Left cardiac atrium (tissue), 4 donors: ENCODE measurements around the gene RASA3. TPM values are rescaled to one million over a fixed set of nuclear protein-coding genes. Genes with fewer than 3 reads are reported as not detected.
"Not testable (repeated sequence)": the region's sequence is repeated elsewhere in the genome, so short reads cannot be mapped to it uniquely, and the experiment has no call there.

Source experiments
- ATAC-seq, 2 donors: fragments of 200-7000 bp; cut with Tn5 transposase; one replicate each; pipeline ENCODE4 v1.9.1; 2020; ENCODE audit warnings: mild to moderate bottlenecking in 2 of 2, moderate library complexity in 2 of 2
- DNase-seq: peaks from one replicate; pipeline ENCODE4 v3.0.0-alpha.2; 2020
- intact Hi-C, 2 donors: fragments of 100-400 bp; cut with DNase I; formaldehyde crosslinking; loops; one replicate each; pipeline versions ENCODE4 v1.14.1 to v1.15.1; 2022 to 2023
- total RNA-seq, 2 donors: library from RNA; stranded (reverse); fragmentation: NEBNext Ultra II Directional; extraction: Animal tissue kit (Norgen Biotek cat#: 25700); gene quantifications; one replicate each; pipeline ENCODE4 v1.2.1, GENCODE V29; 2021
- donor health status: DM: no; HTN: yes; CAD: no.
- donor health status: DM: no; HTN: yes; CAD: no; lungs with severe emphysema.
- donor health status: DM: yes; HTN: yes; CAD: no.
- donor health status: Dilated cardiomyopathy.

RASA3 gene
- total RNA-seq, 2 donors from 2014 or later, result 19.9 to 20.1 TPM

DNA sequence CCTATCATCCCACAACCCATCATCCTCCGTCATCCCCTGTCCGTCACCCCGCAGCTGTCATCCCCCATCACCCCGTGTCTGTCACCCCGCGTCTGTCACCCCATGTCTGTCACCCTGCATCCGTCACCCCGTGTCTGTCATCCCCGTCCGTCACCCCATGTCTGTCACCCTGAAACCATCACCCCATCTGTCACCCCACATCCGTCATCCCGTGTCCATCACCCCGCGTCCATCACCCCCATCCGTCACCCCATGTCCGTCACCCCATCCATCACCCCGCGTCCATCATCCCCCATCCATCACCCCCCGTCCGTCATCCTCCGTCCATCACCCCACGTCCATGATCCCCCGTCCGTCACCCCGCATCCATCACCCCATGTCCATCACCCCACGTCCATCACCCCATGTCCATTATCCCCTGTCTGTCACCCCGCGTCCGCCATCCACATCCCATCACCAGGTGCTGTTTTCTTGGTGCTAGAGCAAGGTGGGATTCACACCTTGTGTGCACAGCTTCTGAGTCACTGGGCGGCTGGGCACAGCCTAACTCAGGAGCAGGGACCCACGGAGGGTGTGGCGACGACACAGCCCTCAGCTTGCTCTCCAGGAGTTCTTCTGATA, 24.2 kb downstream of the RASA3 start:
- intact Hi-C loops, result no loop called here
- ATAC-seq, result no peak
- peak; percentile 17 for DNase-seq

- ATAC-seq (peak; percentile 49 to 84), DNase-seq (peak; percentile 60)
- intact Hi-C loops, result no loop called here
Measured at GRCh38 chr13:114107686-114108081, 24.7 kb downstream of the RASA3 start.

- intact Hi-C loops, result no loop called here
- DNase-seq (peak; percentile 10), ATAC-seq (no peak)
Measured at GRCh38 chr13:114106991-114107685, 25.3 kb downstream of the RASA3 start.

GRCh38 chr13:114106526-114106925, 25.9 kb downstream of the RASA3 start:
- ATAC-seq (no peak), DNase-seq (no peak)
- intact Hi-C loops, result no loop called here

DNA sequence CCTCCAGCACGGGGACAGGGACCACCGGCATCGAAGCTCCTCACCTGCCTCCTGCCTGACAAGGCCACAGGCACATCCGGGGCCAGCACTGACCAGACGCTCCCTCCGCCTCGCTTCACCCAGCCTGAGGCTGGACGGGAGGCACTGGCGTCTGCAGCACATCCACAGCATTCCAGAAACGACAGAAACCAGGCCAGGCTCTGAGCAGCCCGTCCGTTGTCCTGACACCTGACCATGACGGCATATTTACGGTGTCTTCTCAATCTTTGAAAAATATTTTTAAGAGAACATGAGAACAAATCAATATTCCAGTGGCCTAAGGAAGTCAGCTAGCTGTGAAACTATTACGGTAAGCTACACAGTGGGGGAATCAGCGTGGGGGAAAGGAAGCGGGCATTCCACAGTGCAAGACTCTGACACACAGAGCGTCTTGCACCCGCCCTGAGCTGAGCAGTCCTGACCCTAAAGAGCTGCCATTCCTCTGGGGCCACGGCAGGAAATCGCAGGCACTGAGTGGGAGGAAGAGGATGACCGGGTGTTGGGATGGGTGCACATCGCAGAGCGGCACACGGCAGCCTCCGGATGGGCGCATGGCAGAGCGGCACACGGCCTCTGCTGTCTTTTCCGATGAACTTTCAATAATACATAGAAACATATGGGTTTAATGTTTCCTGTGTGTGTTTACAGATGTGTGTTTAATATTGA, 26.8 kb downstream of the RASA3 start:
- DNase-seq (peak; percentile 23), ATAC-seq (no peak)
- intact Hi-C loops, result no loop called here

- intact Hi-C loops, result no loop called here
- ATAC-seq (no peak), DNase-seq (peak; percentile 17)
Measured at GRCh38 chr13:114104655-114105520, 27.5 kb downstream of the RASA3 start.

DNA sequence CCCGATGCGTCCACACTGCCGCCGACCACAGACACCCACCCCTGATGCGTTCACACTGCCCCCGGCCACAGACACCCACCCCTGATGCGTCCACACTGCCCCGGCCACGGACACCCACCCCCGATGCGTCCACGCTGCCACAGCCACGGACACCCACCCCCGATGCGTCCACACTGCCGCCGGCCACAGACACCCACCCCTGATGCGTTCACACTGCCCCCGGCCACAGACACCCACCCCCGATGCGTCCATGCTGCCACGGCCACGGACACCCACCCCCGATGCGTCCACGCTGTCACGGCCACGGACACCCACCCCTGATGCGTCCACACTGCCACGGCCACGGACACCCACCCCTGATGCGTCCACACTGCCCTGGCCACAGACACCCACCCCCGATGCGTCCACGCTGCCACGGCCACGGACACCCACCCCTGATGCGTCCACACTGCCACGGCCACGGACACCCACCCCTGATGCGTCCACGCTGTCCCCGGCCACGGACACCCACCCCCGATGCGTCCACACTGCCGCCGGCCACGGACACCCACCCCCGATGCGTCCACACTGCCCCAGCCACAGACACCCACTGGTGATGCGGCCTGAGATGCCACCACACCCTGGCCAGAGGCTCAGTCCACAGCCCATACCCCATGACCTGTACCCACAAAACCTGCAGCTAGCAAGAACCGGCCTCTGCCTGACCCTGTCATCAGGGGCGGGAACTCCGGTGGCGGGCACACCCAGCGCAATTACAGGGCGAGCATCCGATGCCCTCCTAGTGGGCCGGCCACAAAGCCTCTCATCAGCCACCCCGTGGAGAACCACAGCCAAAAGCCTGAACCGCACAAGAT, 28.4 kb downstream of the RASA3 start:
- intact Hi-C loops, result no loop called here
- peak; percentile 23 for DNase-seq
- ATAC-seq, result no peak

DNA sequence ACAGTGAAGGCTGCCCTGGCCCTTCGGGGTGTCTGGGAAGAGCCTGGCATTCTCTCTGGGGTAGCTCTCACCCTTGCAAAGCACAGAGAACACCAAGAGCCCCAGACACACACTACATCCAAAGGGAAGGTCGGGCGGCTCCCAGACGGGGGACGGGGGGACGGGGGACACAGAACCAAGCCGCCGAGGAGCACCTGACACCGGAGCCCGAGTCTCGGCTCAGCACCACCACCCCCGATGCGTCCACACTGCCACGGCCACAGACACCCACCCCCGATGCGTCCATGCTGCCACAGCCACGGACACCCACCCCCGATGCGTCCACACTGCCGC, 29.2 kb downstream of the RASA3 start:
- intact Hi-C loops, DNase-seq, ATAC-seq: not testable (repeated sequence)

DNA sequence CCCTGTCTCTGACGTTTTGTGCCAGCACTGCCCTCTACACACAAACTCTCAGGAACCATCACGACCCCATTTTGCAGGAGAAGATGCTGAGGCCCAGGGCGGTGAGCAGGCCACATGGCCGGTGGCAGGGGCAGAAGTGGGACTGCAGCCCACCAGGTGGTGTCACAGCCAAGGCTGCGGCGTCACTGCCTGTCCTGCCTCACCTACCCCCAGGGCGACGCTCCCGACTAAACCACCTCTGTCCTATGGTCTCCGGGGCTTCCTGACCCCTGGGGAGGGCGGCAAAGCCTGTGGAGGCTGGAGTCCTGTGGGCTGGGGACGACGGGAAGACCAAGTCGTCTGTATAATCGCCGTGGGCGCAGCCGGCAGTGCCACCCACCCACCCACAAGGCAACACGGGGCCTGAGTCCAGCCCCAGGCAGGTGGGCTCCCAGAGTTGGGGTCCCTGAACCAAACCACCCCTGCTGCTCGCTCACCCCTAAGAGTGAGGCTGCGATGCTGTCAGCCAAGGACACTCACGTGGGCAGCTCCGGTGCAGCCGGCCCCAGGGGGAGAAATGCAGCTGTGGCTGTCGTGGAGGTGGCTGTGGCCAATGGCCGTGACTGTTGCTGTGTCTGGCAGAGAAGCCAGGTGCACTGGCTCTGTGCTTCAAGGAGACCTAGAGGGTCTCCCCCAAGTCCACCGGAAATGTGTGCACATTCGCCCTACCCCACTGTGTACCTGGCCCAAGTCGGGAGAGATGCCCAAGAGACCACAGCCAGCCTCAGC, 29.7 kb downstream of the RASA3 start:
- DNase-seq (peak; percentile 18), ATAC-seq (no peak)
- intact Hi-C loops, result no loop called here

GRCh38 chr13:114102131-114102520, 30.3 kb downstream of the RASA3 start:
- ATAC-seq, result no peak
- intact Hi-C loops, result no loop called here
- peak; percentile 14 for DNase-seq

- ATAC-seq (peak; percentile 13 to 30), DNase-seq (peak; percentile 36)
- intact Hi-C loops, result no loop called here
Measured at GRCh38 chr13:114101358-114102130, 30.9 kb downstream of the RASA3 start.

DNA sequence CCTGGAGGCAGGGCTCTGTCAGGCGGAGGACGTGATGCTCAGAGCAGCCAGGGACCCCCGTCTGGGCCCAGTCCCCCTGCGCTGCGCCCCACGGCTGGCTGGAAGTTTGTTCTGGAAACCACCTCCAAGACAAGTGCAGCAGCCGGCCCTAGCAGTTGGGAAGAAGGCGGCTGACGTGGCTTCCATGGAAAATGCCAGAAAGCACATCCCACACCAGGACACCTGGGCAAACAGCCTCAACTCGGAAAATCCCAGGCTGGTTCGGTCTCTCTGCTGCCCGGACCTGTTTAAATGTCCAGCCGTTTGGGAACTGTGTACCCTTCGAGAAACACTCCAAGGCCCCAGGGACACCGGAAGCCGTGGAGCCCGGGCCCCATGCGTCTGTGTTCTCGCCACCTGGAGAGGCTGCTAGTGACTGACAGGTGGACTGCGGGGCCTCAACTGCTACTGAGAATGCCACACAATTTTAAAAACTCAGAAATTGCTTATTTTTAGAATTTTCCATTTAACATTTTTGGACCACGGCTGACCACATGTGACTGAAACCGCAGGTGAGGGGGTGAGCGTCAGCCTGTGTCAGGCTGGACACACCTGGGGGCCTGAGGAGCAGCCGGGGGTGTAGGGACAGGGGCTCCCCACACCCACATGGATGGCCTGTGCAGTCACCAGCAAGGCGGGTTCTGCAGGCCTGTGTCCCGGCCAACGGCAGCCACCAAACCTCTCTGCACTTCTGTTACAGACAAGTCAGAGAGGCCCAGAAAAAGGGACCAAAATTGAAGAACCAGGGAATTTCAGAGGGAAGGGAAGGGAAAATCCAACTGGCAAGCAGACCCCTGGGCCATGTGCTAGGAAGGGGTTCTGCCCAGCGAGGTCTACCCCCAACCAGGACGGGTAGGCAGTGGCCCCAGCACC, 31.7 kb downstream of the RASA3 start:
- DNase-seq, result peak; percentile 29
- intact Hi-C loops, result no loop called here
- ATAC-seq, result peak; percentile 15 to 58

GRCh38 chr13:114099918-114100445, 32.4 kb downstream of the RASA3 start:
- no peak for ATAC-seq
- intact Hi-C loops, result no loop called here

GRCh38 chr13:114099191-114099590, 33.2 kb downstream of the RASA3 start:
- intact Hi-C loops, result no loop called here
- DNase-seq (peak; percentile 89), ATAC-seq (peak; percentile 88)

More at GRCh38 chr13:114099918-114100445, 32.4 kb downstream of the RASA3 start:
- peak; percentile 27 for DNase-seq

DNA sequence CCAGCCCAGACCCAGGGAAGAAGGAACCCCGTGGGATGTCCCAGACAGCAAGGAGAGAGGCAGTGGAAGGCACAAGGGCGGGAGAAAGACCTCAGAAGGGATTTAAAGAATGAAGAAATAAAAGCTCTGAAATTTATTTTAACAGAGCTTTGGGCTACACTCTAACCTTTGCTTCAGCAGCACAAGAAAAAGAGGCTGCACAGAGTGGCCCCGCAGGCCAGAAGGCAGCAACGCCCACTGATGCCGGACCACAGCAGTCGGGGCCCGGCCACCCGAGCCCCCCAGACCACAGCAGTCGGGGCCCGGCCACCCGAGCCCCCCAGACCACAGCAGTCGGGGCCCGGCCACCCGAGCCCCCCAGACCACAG, 33.8 kb downstream of the RASA3 start:
- intact Hi-C loops, ATAC-seq, DNase-seq: not testable (repeated sequence)
